Endothelial cell of umbilical vein (primary cell): ENCODE measurements around the gene FDX1. TPM values are rescaled to one million over a fixed set of nuclear protein-coding genes. Genes with fewer than 3 reads are reported as not detected.

ENCODE experiments used
- BruUV-seq: library from RNA; stranded (reverse); fragments of 400-500 nt; replicated peaks from 2 replicates; lab custom pipeline; 2021; lab: Mats Ljungman, UMichigan
- CTCF ChIA-PET: fragments of 300-600, 350-600 bp; sonication (Branson Sonifier 250); formaldehyde crosslinking; loops from one replicate; lab custom pipeline; 2021; ENCODE audit warnings: antibody characterized with exemption, inconsistent platforms; lab: Charles Lee
- POLR2A ChIA-PET: fragments of 300-600, 350-600 bp; sonication (Branson Sonifier 250); formaldehyde crosslinking; loops from one replicate; lab custom pipeline; 2021; ENCODE audit warnings: antibody characterized with exemption, inconsistent platforms; lab: Charles Lee
- DNase-seq: peaks from one replicate; pipeline ENCODE4 v3.0.0-alpha.2; 2011; ENCODE audit warnings: low read depth, low spot score
- FAIRE-seq: peaks from 2 replicates; lab custom pipeline; 2011; peaks lifted over from hg19 to GRCh38; lab: Jason Lieb, UNC
- H2AFZ ChIP-seq: 2 replicates; pipeline ENCODE4 v1.6.0; 2012; ENCODE audit warnings: low read depth, low read length, control low read depth, inconsistent platforms
- H3K27ac ChIP-seq: 2 replicates; pipeline ENCODE4 v1.5.1; 2011; ENCODE audit warnings: low read depth, mild to moderate bottlenecking, control low read depth, low read length, moderate library complexity; ENCODE audit not compliant: insufficient read depth
- H3K27me3 ChIP-seq, 2 experiments: 2 replicates each; pipeline versions ENCODE4 v1.6.0 to v1.6.1; 2011; ENCODE audit warnings: low read length in 2 of 2, mixed read lengths in 1 of 2; ENCODE audit not compliant: control insufficient read depth in 2 of 2, insufficient read depth in 2 of 2
- H3K36me3 ChIP-seq, 2 experiments: 2 replicates in 1 of 2; 3 replicates in 1 of 2; pipeline ENCODE4 v1.5.1; 2011; ENCODE audit warnings: low read length in 2 of 2, mild to moderate bottlenecking in 1 of 2, moderate library complexity in 1 of 2; ENCODE audit not compliant: control insufficient read depth in 2 of 2, insufficient read depth in 2 of 2; ENCODE audit errors: extremely low read depth in 1 of 2
- H3K4me1 ChIP-seq: 3 replicates; pipeline ENCODE4 v1.5.1; 2011; ENCODE audit warnings: mild to moderate bottlenecking, low read length; ENCODE audit not compliant: control insufficient read depth, insufficient read depth; ENCODE audit errors: extremely low read depth
- H3K4me2 ChIP-seq: 2 replicates; pipeline ENCODE4 v1.6.1; 2011; ENCODE audit warnings: low read length, control low read depth, mixed read lengths; ENCODE audit not compliant: insufficient read depth
- H3K4me3 ChIP-seq, 3 experiments: fragments of 200-600 bp in 1 of 3; sonication (generic), shearing (Covaris generic) in 1 of 3; replicated peaks in 1 of 3; 2 replicates each; pipeline ENCODE4 v1.5.1; 2011 to 2016; ENCODE audit warnings: control low read depth in 3 of 3, low read length in 3 of 3, mild to moderate bottlenecking in 2 of 3, inconsistent platforms in 1 of 3, low read depth in 1 of 3, moderate library complexity in 1 of 3; ENCODE audit not compliant: insufficient read depth in 1 of 3
- H3K79me2 ChIP-seq: 2 replicates; pipeline ENCODE4 v1.6.0; 2012; ENCODE audit warnings: low read length, inconsistent platforms; ENCODE audit not compliant: control insufficient read depth, insufficient read depth
- H3K9ac ChIP-seq: replicated peaks from 2 replicates; pipeline ENCODE3; 2011; ENCODE audit warnings: low read length, control low read depth; ENCODE audit not compliant: insufficient read depth; ENCODE audit errors: extremely low read depth
- H3K9me1 ChIP-seq: replicated peaks from 3 replicates; pipeline ENCODE4 v1.6.0; 2011; ENCODE audit warnings: mild to moderate bottlenecking, low read length; ENCODE audit not compliant: control insufficient read depth, insufficient read depth; ENCODE audit errors: extremely low read depth
- H3K9me3 ChIP-seq: replicated peaks from 2 replicates; pipeline ENCODE4 v1.5.1; 2012; ENCODE audit warnings: low read length, inconsistent platforms; ENCODE audit not compliant: control insufficient read depth, insufficient read depth
- H4K20me1 ChIP-seq: replicated peaks from 2 replicates; pipeline ENCODE3; 2011; ENCODE audit warnings: mild to moderate bottlenecking, low read length; ENCODE audit not compliant: control insufficient read depth, insufficient read depth; ENCODE audit errors: extremely low read depth
- CTCF ChIP-seq, 2 donors: IDR thresholded peaks; 1 replicate in 1 of 2; 2 replicates in 1 of 2; pipeline ENCODE4 v1.5.1; 2011; ENCODE audit warnings: low read length in 2 of 2, mild to moderate bottlenecking in 2 of 2, moderate library complexity in 2 of 2, control low read depth in 1 of 2, inconsistent platforms in 1 of 2, low read depth in 1 of 2; ENCODE audit not compliant: insufficient read depth in 1 of 2; ENCODE audit errors: extremely low read depth in 1 of 2
- EZH2 ChIP-seq: IDR thresholded peaks from 2 replicates; pipeline ENCODE4 v1.6.1; 2012; ENCODE audit warnings: borderline replicate concordance, low read depth, mild to moderate bottlenecking, moderate library complexity, low read length, inconsistent platforms; ENCODE audit not compliant: severe bottlenecking
- FOS ChIP-seq: IDR thresholded peaks from 2 replicates; pipeline ENCODE4 v1.6.1; 2011; ENCODE audit warnings: mild to moderate bottlenecking, low read length, moderate library complexity, borderline replicate concordance; ENCODE audit not compliant: insufficient read depth
- GATA2 ChIP-seq: IDR thresholded peaks from 2 replicates; pipeline ENCODE4 v1.7.0; 2011; ENCODE audit warnings: low read depth, mild to moderate bottlenecking, moderate library complexity, mixed read lengths, low read length; ENCODE audit not compliant: insufficient read length, insufficient read depth
- JUN ChIP-seq: IDR thresholded peaks from 2 replicates; pipeline ENCODE4 v1.6.1; 2011; ENCODE audit warnings: borderline replicate concordance, low read depth; ENCODE audit not compliant: insufficient read length, insufficient read depth
- MAX ChIP-seq: IDR thresholded peaks from 2 replicates; pipeline ENCODE4 v1.6.1; 2011; ENCODE audit not compliant: insufficient read depth, insufficient read length
- MYC ChIP-seq: IDR thresholded peaks from one replicate; pipeline ENCODE4 v1.6.1; 2011; ENCODE audit warnings: mild to moderate bottlenecking, low read depth, low read length
- POLR2A ChIP-seq: IDR thresholded peaks from 2 replicates; pipeline ENCODE4 v1.6.1; 2012; ENCODE audit warnings: low read depth, mild to moderate bottlenecking, control low read depth, low read length
- POLR2AphosphoS5 ChIP-seq: IDR thresholded peaks from 2 replicates; pipeline ENCODE4 v1.6.1; 2012; ENCODE audit warnings: low read depth, mild to moderate bottlenecking, control low read depth, low read length, moderate library complexity; ENCODE audit not compliant: insufficient read depth
- dilution Hi-C: fragments of 300-500 bp; cut with MboI; formaldehyde crosslinking; loops from one replicate; pipeline ENCODE4 v1.15.0; 2019; ENCODE audit warnings: low sequenced_read_pairs; ENCODE audit not compliant: extremely low pct_ligation_motif_present
- intact Hi-C: fragments of 100-400 bp; cut with micrococcal nuclease; formaldehyde crosslinking; loops from one replicate; pipeline ENCODE4 v1.10.0; 2022
- polyA plus RNA-seq, 4 experiments: library from polyadenylated mRNA; depleted of rRNA in 3 of 4; stranded (reverse) in 3 of 4; unstranded in 1 of 4; fragments of >200 nt; gene quantifications; 2 replicates each; pipeline versions ENCODE4 v1.2.1 to v1.2.3, GENCODE V29; 2011 to 2012; ENCODE audit warnings: missing spikeins in 1 of 4
- total RNA-seq: library from RNA; stranded (reverse); gene quantifications from 2 replicates; pipeline ENCODE4 v1.2.3, GENCODE V29; 2021

The FDX1 gene
- total and polyA plus RNA-seq, 2 donors (not counting 3 experiments of a cell fraction or from before 2014, with no cell fraction given) = 4.7 to 11.0 TPM

- DNase-seq (no peak), FAIRE-seq (no peak)
- TF ChIP-seq POLR2A (no peak), FOS (no peak), CTCF (IDR thresholded peaks at IDR 0.05; ENCODE audit: extremely low read depth in 1 of 2, insufficient read depth in 1 of 2, low read depth in 1 of 2, low read length in 2 of 2) (no peak), GATA2 (no peak), MAX (no peak), JUN (no peak), MYC (no peak), EZH2 (no peak), POLR2AphosphoS5 (no peak)
- POLR2A ChIA-PET = no interaction called here
- Histone ChIP-seq H3K4me2 (no peak overlapping the region), H3K36me3 (no peaks in the 10 kb centered on the region), H3K9me3 (no peaks in the 10 kb centered on the region), H3K9me1 (no peaks in the 10 kb centered on the region), H3K4me3 (no peak overlapping the region), H3K9ac (no peak overlapping the region), H3K4me1 (no peaks in the 10 kb centered on the region), H3K79me2 (no peaks in the 10 kb centered on the region), H3K27ac (no peak overlapping the region), H4K20me1 (no peaks in the 10 kb centered on the region), H3K27me3 (no peaks in the 10 kb centered on the region), H2AFZ (no peak overlapping the region)
- no TSS peak for BruUV-seq
- CTCF ChIA-PET = interaction anchor here (1.2 kb wide), 1 partner anchor 251 kb away, joined by 3 read pairs; no protein-coding TSS in a partner anchor
- dilution Hi-C loops = no loop called here
- intact Hi-C loops = no loop called here
Measured at GRCh38 chr11:110452720-110453119, 23.0 kb downstream of the FDX1 start.
